Right ventricle myocardium superior (tissue), 1 donor: Measurements from ENCODE around the gene ADGRB2. TPM values are rescaled to one million over a fixed set of nuclear protein-coding genes. Genes with fewer than 3 reads are reported as not detected.

Source experiments
- ATAC-seq: fragments of 200-7000 bp; cut with Tn5 transposase; one replicate; pipeline ENCODE4 v1.9.1; 2020; ENCODE audit warnings: mild to moderate bottlenecking; ENCODE audit not compliant: poor library complexity
- DNase-seq: peaks from one replicate; pipeline ENCODE4 v3.0.0-alpha.2; 2020
- intact Hi-C: fragments of 100-400 bp; cut with DNase I; formaldehyde crosslinking; loops from one replicate; pipeline ENCODE4 v1.11.2; 2022
- total RNA-seq: library from RNA; stranded (reverse); fragmentation: NEBNext Ultra II Directional; extraction: Animal tissue kit (Norgen Biotek cat#: 25700); gene quantifications from one replicate; pipeline ENCODE4 v1.2.1, GENCODE V29; 2021
- donor health status: DM: no; HTN: yes; CAD: no; lungs with severe emphysema.

Gene ADGRB2
- total RNA-seq, 1 donor from 2014 or later = 14.7 TPM

GRCh38 chr1:31742462-31743212 lies 21.5 kb downstream of the ADGRB2 start:
- DNase-seq (no peak), ATAC-seq (no peak)
- intact Hi-C loops = no loop called here

DNA sequence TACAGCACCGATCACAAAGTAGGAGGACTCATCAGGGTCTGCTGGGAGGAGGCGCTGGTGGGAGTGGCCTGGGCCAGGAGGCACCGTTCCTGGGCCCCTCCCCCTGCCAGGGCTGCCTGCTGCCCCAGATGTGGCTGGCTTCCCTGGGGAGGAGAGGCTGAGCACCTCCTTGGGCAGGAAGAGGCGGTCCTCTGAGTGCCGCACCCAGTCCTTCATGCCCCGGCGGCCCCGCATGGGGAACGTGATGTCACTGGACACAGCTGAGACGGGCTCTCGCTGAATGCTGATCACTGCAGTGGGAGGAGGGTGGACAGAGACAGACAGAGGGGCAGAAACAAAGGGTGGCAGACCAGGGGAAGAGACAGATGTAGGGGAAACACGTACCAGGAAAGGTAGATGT lies 24.8 kb downstream of the ADGRB2 start:
- no peak for ATAC-seq
- intact Hi-C loops = no loop called here
- no peak for DNase-seq

- DNase-seq = no peak
- ATAC-seq = no peak
- intact Hi-C loops = no loop called here
Measured at GRCh38 chr1:31736675-31737074, 27.5 kb downstream of the ADGRB2 start.

GRCh38 chr1:31735571-31735970 lies 28.6 kb downstream of the ADGRB2 start:
- DNase-seq (no peak), ATAC-seq (no peak)

GRCh38 chr1:31734582-31735107 lies 29.5 kb downstream of the ADGRB2 start:
- ATAC-seq (no peak), DNase-seq (no peak)
- intact Hi-C loops = no loop called here

More at GRCh38 chr1:31735571-31735970, 28.6 kb downstream of the ADGRB2 start:
- intact Hi-C loops = no loop called here

DNA sequence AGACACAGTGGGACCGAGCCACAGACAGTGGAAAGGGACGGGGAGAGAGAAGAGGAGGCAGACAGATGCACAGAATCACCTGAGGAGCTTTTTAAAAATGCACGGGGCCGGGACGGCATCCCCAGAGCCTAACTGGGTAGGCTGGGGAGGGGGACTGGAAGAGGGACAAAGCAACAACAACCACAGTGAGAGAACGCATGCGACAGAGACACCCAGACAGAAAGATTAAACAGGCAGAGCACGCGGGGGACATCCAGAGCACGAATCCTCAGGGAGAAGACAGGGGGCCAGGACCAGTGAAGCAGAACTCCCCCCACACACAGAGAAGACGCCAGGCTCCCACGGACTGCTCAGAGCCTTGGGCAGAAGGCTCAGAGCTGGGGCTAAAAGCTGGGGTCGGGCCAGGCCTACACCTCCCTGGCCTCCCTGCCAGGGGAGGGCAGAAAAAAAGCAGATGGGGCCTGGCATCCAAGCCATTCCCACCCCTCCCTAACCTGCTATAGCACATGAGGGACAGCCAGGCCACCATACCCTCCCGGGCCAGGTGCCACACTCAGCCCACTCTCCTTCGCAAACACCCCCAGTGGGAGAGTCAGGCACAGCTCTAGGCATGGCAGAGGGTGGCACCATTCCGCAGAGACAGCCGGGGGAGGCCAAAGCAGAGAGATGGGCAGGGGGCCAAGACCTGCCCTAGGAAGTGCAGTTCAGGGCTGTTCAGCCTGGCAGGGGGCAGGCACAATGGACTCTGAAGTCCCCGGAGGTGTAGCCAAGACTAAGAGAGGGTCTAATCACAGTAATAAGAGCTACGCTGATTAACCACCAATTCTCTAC lies 30.5 kb downstream of the ADGRB2 start:
- intact Hi-C loops = no loop called here
- DNase-seq = no peak
- no peak for ATAC-seq

DNA sequence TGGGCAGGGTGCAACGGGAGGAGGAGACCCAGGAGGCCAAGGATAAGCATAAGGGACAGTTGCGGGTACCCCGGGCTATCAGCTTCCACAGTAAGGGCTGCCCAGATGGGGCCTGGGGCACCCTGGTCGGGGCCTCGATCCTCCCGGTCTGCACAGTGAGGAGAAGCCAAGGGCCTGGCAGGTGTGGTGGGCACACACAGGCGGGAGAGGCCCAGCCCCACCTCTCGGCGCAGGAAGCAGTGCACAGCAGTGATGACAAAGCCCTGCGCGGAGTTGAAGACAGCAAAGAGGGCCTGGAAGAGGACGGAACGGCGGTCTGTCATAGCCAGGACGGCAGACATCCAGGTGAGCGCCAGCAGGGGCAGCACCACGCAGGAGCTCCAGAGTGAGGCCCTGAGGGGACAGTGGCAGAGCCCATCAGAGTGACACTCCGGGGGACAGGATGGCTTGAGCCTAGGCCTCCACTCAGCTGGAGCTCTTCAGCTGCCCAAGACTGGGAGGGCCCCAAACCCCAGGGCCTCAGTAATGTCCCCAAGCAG lies 31.3 kb downstream of the ADGRB2 start:
- ATAC-seq (no peak), DNase-seq (no peak)
- intact Hi-C loops = no loop called here

DNA sequence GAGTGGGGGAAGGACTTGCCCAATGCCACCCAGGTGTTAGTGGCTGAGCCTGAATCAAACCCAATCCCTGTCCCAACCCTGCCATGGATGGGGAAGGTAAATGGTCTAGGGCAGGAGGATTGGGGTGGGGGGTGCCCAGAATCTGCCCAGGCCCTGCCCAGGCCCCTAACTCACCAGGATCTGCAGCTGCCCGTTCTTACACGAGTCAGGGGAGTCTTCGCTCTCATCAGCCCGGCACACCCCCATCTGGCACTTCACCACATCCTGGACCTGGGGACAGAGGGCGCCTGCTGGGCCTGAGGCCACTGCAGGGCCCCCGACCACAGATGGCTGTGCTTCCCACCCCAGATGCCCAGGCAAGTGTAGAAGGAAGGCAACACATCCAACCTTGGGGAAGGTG lies 31.8 kb downstream of the ADGRB2 start:
- intact Hi-C loops = no loop called here
- DNase-seq (no peak), ATAC-seq (no peak)

- DNase-seq (no peak), ATAC-seq (no peak)
- intact Hi-C loops = no loop called here
Measured at GRCh38 chr1:31731049-31731565, 33.0 kb downstream of the ADGRB2 start.

DNA sequence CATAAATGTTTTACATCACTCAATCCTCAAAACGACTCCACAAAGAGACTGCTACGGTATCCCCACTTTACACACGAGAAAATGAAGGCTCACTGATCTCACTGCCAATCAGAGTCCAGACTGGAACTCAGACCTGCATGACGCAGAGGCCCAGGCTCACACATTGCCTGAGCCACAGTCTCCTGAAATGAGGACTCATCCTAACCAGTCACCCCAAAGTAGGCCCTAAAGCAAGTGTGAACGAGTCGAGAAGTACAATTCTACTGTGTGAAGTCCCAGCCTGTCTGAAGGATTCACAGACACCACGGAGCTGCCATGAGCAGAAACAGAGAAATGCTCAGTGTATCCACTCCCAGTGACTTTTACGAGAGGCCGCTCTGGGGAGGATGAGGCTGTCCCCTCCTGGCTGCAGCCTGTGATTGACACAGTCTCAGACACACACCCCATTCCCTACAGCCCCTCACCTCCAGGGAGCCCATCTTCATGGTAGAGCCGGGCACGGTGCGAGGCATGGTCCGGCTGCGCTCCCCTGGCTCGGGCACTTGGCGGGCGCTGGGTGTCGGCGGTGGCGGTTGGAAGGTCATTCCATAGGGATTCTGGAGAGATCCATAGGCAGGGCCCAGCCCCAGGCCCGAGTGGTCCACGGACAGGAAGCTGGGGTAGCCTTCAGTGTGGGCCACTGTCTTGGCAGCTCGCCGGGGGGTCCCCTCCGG lies 33.6 kb downstream of the ADGRB2 start:
- DNase-seq = no peak
- intact Hi-C loops = no loop called here
- no peak for ATAC-seq

DNA sequence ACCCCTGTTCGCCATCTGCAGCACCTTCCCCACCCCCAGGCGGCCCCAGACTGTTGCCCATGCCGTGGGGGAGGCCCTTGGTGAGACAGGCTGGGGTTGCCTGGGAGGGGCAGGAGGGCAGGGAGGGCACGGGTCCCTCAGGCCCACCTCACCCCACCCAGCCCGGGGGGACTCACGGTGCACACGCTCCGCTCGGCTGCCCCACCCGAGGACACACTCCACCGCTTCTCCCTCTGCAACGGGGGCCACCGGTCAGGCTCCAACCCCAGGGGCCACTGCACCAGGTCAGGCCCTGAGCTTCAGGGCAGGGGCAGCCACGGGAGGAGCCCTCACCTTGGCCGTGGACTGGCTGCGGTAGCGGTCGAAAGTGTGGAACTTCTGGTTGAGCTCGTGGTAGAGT lies 36.3 kb downstream of the ADGRB2 start:
- intact Hi-C loops = no loop called here
- no peak for ATAC-seq
- no peak for DNase-seq

DNA sequence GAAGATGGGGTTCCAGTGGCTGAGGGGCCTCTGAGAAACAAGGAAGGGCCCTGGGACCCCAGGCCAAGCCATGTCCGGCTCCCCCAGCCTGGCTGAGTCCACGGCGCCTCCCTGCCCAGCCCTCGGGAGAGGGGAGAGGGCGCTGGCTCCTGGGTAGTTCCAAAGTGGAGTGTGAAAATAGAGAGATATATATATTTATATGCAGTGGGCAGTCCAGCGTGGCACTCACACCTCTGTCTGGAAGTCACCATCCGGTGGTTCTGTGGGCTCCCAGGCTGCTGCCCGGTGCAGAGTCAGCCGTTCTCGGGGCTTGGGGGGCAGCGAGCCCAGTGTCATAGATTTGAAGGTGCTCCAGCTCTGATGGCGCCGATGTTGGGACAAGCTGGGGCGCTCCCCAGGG lies 36.9 kb downstream of the ADGRB2 start:
- DNase-seq (no peak), ATAC-seq (no peak)
- intact Hi-C loops = no loop called here

DNA sequence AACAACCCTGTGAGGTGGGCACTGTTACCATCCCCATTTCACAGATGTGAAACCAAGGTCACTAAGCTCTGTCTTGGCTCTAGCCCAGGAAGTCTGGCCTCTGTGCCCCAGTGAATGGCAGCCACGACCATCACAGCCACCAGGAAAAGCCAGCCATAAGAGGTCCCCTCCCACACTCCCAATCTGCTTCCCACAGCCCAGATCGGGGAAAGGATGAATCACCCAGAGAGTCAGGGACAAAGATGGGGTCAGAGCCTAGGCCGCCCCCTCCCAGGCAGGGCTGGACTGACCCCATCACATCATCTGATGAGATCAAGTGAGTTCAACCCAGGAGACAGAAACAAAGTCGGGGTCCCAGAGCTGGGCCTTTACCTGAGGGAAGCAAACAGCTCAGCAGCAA lies 37.4 kb downstream of the ADGRB2 start:
- DNase-seq = no peak
- intact Hi-C loops = no loop called here
- no peak for ATAC-seq

GRCh38 chr1:31725777-31726535 lies 38.2 kb downstream of the ADGRB2 start:
- ATAC-seq = no peak
- intact Hi-C loops = no loop called here
- DNase-seq = no peak

GRCh38 chr1:31725134-31725533 lies 39.0 kb downstream of the ADGRB2 start:
- DNase-seq (no peak), ATAC-seq (no peak)
- intact Hi-C loops = no loop called here

- ATAC-seq (no peak), DNase-seq (peak; percentile 77)
- intact Hi-C loops = no loop called here
Measured at GRCh38 chr1:31723828-31724359, 40.2 kb downstream of the ADGRB2 start.

- DNase-seq (no peak), ATAC-seq (no peak)
- intact Hi-C loops = loop anchor here (10.0 kb wide), 1 partner anchor 46 kb away; the partner anchor contains the start of gene ADGRB2
Measured at GRCh38 chr1:31718327-31718897, 45.7 kb downstream of the ADGRB2 start.
